GM15510 (cell line): ENCODE data around the gene IGFN1.

Experiments
- POLR2A ChIP-seq: IDR thresholded peaks from 3 replicates; pipeline ENCODE4 v1.6.1; 2011; ENCODE audit warnings: borderline replicate concordance; ENCODE audit not compliant: insufficient read length; ENCODE audit errors: extremely low read depth

Gene IGFN1

GRCh38 chr1:201190624-201191051 lies at the start of gene IGFN1:
TSS of gene IGFN1 (plus strand) at chr1:201190824. CDS start at chr1:201193294, 2,470 bp downstream.
- no peak for TF ChIP-seq POLR2A

- TF ChIP-seq POLR2A: no peak
Measured at GRCh38 chr1:201140941-201141260, 49.7 kb upstream of the IGFN1 start.

- TF ChIP-seq POLR2A: no peak
Measured at GRCh38 chr1:201141418-201141817, 49.2 kb upstream of the IGFN1 start.

- no peak for TF ChIP-seq POLR2A
Measured at GRCh38 chr1:201142011-201142848, 48.4 kb upstream of the IGFN1 start.

- no peak for TF ChIP-seq POLR2A
Measured at GRCh38 chr1:201142849-201143725, 47.5 kb upstream of the IGFN1 start.

GRCh38 chr1:201143726-201144635 lies 46.6 kb upstream of the IGFN1 start:
- no peak for TF ChIP-seq POLR2A

- no peak for TF ChIP-seq POLR2A
Measured at GRCh38 chr1:201144701-201145100, 45.9 kb upstream of the IGFN1 start.

GRCh38 chr1:201145132-201145531 lies 45.5 kb upstream of the IGFN1 start:
- TF ChIP-seq POLR2A: no peak

- TF ChIP-seq POLR2A: no peak
Measured at GRCh38 chr1:201145816-201146215, 44.8 kb upstream of the IGFN1 start.

- no peak for TF ChIP-seq POLR2A
Measured at GRCh38 chr1:201146626-201147390, 43.8 kb upstream of the IGFN1 start.

GRCh38 chr1:201147396-201148015 lies 43.1 kb upstream of the IGFN1 start:
- no peak for TF ChIP-seq POLR2A

GRCh38 chr1:201149400-201149799 lies 41.2 kb upstream of the IGFN1 start:
- TF ChIP-seq POLR2A: no peak
